ENCODE measurements around the gene GSTCD. TPM values are rescaled to one million over a fixed set of nuclear protein-coding genes. Genes with fewer than 3 reads are reported as not detected.
"Not testable (repeated sequence)": the region's sequence is repeated elsewhere in the genome, so short reads cannot be mapped to it uniquely, and the experiment has no call there.

Gene GSTCD
- total RNA-seq, 1 donor from 2014 or later: 10.2 TPM

- no peaks in the 10 kb centered on the region for H3K9me3 ChIP-seq
- ATAC-seq (no peak), DNase-seq (no peak)
- H3K27me3 ChIP-seq: no peaks in the 10 kb centered on the region
- intact Hi-C loops (cut with DNase I): no loop called here
- no peak overlapping the region for H3K27ac ChIP-seq
- TF ChIP-seq, protein P1, sequence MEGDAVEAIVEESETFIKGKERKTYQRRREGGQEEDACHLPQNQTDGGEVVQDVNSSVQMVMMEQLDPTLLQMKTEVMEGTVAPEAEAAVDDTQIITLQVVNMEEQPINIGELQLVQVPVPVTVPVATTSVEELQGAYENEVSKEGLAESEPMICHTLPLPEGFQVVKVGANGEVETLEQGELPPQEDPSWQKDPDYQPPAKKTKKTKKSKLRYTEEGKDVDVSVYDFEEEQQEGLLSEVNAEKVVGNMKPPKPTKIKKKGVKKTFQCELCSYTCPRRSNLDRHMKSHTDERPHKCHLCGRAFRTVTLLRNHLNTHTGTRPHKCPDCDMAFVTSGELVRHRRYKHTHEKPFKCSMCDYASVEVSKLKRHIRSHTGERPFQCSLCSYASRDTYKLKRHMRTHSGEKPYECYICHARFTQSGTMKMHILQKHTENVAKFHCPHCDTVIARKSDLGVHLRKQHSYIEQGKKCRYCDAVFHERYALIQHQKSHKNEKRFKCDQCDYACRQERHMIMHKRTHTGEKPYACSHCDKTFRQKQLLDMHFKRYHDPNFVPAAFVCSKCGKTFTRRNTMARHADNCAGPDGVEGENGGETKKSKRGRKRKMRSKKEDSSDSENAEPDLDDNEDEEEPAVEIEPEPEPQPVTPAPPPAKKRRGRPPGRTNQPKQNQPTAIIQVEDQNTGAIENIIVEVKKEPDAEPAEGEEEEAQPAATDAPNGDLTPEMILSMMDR (IDR thresholded peaks at IDR 0.05): no peak
- H3K36me3 ChIP-seq: no peaks in the 10 kb centered on the region
- H3K4me1 ChIP-seq: no peaks in the 10 kb centered on the region
- H3K4me3 ChIP-seq: no peak overlapping the region
Observed at GRCh38 chr4:105845559-105845958, 137.0 kb downstream of the GSTCD start.

GRCh38 chr4:105848359-105848758, 139.8 kb downstream of the GSTCD start:
- H3K27ac ChIP-seq; intact Hi-C loops (cut with DNase I); H3K36me3 ChIP-seq; DNase-seq; ATAC-seq; H3K4me3 ChIP-seq; H3K27me3 ChIP-seq; H3K9me3 ChIP-seq; H3K4me1 ChIP-seq: not testable (repeated sequence)

DNA sequence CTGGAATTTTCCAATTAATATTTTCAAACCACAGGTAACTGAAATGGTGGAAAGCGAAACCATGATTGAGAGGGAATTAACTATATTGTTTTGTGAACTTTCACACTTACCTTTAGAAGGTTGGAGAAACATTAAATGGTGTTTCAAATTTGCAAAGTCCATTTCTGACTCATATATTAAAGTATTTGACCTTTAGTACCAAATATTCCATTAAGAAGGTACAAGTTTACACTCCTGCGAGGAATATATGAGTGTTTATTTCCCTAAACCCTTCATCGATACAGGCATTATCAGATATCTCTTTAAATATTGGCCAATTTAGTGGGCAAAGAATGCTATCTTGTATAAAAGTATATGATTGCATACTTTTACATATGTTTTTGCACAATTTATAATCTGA, 142.6 kb downstream of the GSTCD start:
- DNase-seq (no peak), ATAC-seq (no peak)
- Histone ChIP-seq H3K27ac (no peak overlapping the region), H3K9me3 (no peaks in the 10 kb centered on the region), H3K4me1 (no peaks in the 10 kb centered on the region), H3K4me3 (no peak overlapping the region), H3K27me3 (no peaks in the 10 kb centered on the region), H3K36me3 (no peaks in the 10 kb centered on the region)
- TF ChIP-seq, protein P1 (IDR thresholded peaks at IDR 0.05): no peak
- intact Hi-C loops (cut with DNase I): no loop called here

DNA sequence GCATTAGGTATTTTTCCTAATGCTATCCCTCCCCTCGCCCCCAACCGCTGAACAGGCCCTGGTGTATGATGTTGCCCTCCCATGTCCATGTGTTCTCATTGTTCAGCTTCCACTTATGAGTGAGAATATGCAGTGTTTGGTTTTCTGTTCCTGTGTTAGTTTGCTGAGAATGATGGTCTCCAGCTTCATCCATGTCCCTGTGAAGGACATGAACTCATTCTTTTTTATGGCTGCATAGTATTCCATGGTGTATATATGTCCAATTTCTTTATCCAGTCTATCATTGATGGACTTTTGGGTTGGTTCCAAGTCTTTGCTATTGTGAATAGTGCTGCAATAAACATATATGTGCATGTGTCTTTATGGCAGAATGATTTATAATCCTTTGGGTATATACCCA, 143.6 kb downstream of the GSTCD start:
- H3K9me3 ChIP-seq; H3K27me3 ChIP-seq; H3K27ac ChIP-seq; DNase-seq; H3K4me3 ChIP-seq; H3K4me1 ChIP-seq; ATAC-seq; H3K36me3 ChIP-seq; intact Hi-C loops (cut with DNase I): not testable (repeated sequence)

DNA sequence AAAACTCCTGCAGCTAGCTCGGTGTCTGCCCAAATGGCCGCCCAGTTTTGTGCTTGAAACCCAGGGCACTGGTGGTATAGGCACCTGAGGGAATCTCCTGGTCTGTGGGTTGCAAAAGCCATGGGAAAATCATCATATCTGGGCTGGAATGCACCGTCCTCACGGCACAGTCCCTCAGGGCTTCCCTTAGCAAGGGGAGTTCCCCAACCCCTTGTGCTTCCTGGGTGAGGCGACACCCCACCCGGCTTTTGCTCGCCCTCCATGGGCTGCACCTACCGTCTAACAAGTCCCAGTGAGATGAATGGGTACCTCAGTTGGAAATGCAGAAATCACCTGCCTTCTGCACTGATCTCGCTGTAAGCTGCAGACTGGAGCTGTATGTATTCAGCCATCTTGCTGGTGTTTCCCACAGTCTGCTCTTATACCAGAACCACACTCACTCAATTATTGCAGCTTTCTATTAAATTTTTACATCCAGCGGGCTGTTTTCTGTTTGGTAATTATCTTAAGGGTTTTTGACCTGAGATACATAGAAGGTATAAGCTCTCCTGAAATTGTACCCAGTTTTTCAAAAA, 150.0 kb downstream of the GSTCD start:
- Histone ChIP-seq H3K4me1 (no peaks in the 10 kb centered on the region), H3K27ac (no peak overlapping the region), H3K4me3 (no peak overlapping the region), H3K9me3 (no peaks in the 10 kb centered on the region), H3K27me3 (no peaks in the 10 kb centered on the region), H3K36me3 (no peaks in the 10 kb centered on the region)
- intact Hi-C loops (cut with DNase I): no loop called here
- DNase-seq: no peak
- TF ChIP-seq, protein P1 (IDR thresholded peaks at IDR 0.05): no peak
- ATAC-seq: no peak

- TF ChIP-seq, protein P1 (IDR thresholded peaks at IDR 0.05): no peak
- no peak overlapping the region for H3K4me3 ChIP-seq
- no peaks in the 10 kb centered on the region for H3K9me3 ChIP-seq
- no peaks in the 10 kb centered on the region for H3K4me1 ChIP-seq
- DNase-seq (no peak), ATAC-seq (no peak)
- H3K36me3 ChIP-seq: no peaks in the 10 kb centered on the region
- intact Hi-C loops (cut with DNase I): no loop called here
- no peaks in the 10 kb centered on the region for H3K27me3 ChIP-seq
- no peak overlapping the region for H3K27ac ChIP-seq
Observed at GRCh38 chr4:105859233-105859632, 150.6 kb downstream of the GSTCD start.

- H3K4me1 ChIP-seq: no peaks in the 10 kb centered on the region
- no peak overlapping the region for H3K27ac ChIP-seq
- H3K36me3 ChIP-seq: no peaks in the 10 kb centered on the region
- no peaks in the 10 kb centered on the region for H3K9me3 ChIP-seq
- DNase-seq (no peak), ATAC-seq (no peak)
- intact Hi-C loops (cut with DNase I): no loop called here
- H3K27me3 ChIP-seq: no peaks in the 10 kb centered on the region
- TF ChIP-seq, protein P1 (IDR thresholded peaks at IDR 0.05): no peak
- H3K4me3 ChIP-seq: no peak overlapping the region
Observed at GRCh38 chr4:105870963-105871362, 162.4 kb downstream of the GSTCD start.

Data from upper lobe of right lung (tissue), 1 donor.